Body of pancreas (tissue), 4 donors: ENCODE data around the gene ZCCHC7. TPM values are rescaled to one million over a fixed set of nuclear protein-coding genes. Genes with fewer than 3 reads are reported as not detected.

Source experiments
- ATAC-seq: fragments of 150-250 bp; one replicate; pipeline ENCODE4 v1.9.1; 2016
- DNase-seq, 4 donors: peaks; one replicate each; pipeline ENCODE4 v3.0.0-alpha.2; 2019
- H3K27ac ChIP-seq, 4 donors: fragments of 200-600 bp; sonication (generic); 1 replicate in 3 of 4; 2 replicates in 1 of 4; pipeline versions ENCODE4 v1.5.1 to v1.6.1; 2016 to 2019; ENCODE audit warnings: mild to moderate bottlenecking in 1 of 4, mixed read lengths in 1 of 4, moderate library complexity in 1 of 4
- H3K27me3 ChIP-seq, 2 donors: fragments of 200-600 bp; sonication (generic); one replicate each; pipeline ENCODE4 v1.6.0; 2016; ENCODE audit warnings: mild to moderate bottlenecking in 1 of 2
- H3K36me3 ChIP-seq, 2 donors: fragments of 200-600 bp; sonication (generic); replicated peaks in 1 of 2; 2 replicates each; pipeline ENCODE4 v1.5.1; 2016; ENCODE audit warnings: low read depth in 2 of 2; ENCODE audit not compliant: insufficient read depth in 1 of 2
- H3K4me1 ChIP-seq: fragments of 200-600 bp; sonication (generic); one replicate; pipeline ENCODE4 v1.6.0; 2016
- H3K4me3 ChIP-seq, 2 donors: fragments of 200-600 bp; sonication (generic); 1 replicate in 1 of 2; 2 replicates in 1 of 2; pipeline ENCODE4 v1.5.1; 2016 to 2019
- H3K9me3 ChIP-seq, 3 donors: fragments of 200-600 bp; sonication (generic); 1 replicate in 2 of 3; 2 replicates in 1 of 3; pipeline ENCODE4 v1.5.1; 2016
- POLR2A ChIP-seq, 3 donors: fragments of 450-650 bp; IDR thresholded peaks; one replicate each; pipeline ENCODE4 v1.6.1; 2016; ENCODE audit warnings: antibody characterized with exemption in 3 of 3, mild to moderate bottlenecking in 2 of 3
- WGBS, 2 donors: methylation state at CpG; one replicate each; pipeline ENCODE4 v1.1.5; 2017; 5-methylcytosine and 5-hydroxymethylcytosine counted together
- intact Hi-C: fragments of 100-400 bp; cut with DNase I; formaldehyde crosslinking; loops from one replicate; pipeline ENCODE4 v1.15.1; 2023
- total RNA-seq, 2 donors: library from RNA; depleted of rRNA; stranded (reverse); fragments of >200 nt; gene quantifications; one replicate each; pipeline ENCODE4 v1.1.0, GENCODE V29; 2016
- TF ChIP-seq, protein P1 (sequence below), 7 experiments: fragments of 450-650 bp in 4 of 7; fragments of 200-600 bp in 3 of 7; sonication (generic) in 3 of 7; IDR thresholded peaks; one replicate each; pipeline ENCODE4 v1.5.1; 2016 to 2019; ENCODE audit warnings: antibody characterized with exemption in 7 of 7

The ZCCHC7 gene
- total RNA-seq, 2 donors from 2014 or later: 10.1 to 18.1 TPM

DNA sequence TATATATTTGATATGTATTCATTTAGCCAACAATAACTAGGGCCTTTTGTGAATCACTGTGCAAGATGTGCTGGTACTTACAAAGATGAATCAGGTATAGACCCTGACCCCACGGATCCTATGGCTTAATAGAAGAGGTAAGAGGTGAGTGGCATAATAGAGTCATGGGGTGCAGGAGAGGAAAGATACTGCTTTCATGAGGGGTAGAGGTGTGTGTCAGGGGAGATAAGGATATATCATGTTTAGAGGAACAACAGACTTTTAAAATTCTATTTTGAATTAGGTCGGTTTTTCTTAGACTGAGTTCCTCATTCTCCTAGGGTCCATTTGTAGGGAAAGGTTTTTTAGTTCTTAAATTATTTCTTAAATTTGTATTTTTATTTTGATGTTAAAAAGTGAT lies 27.8 kb downstream of the ZCCHC7 start:
- Histone ChIP-seq H3K9me3 (no peaks in the 10 kb centered on the region), H3K4me1 (no peaks in the 10 kb centered on the region), H3K27ac (no peak overlapping the region), H3K4me3 (no peak overlapping the region), H3K27me3 (no peaks in the 10 kb centered on the region), H3K36me3 (peaks cover 0 to 3% of the 10 kb centered on the region in 2 donors)
- DNase-seq: no peak
- ATAC-seq: no peak
- intact Hi-C loops: no loop called here
- 86 to 94% methylated on average over 2 of the region's 2 CpGs for WGBS, 2 donors
- TF ChIP-seq, protein P1, sequence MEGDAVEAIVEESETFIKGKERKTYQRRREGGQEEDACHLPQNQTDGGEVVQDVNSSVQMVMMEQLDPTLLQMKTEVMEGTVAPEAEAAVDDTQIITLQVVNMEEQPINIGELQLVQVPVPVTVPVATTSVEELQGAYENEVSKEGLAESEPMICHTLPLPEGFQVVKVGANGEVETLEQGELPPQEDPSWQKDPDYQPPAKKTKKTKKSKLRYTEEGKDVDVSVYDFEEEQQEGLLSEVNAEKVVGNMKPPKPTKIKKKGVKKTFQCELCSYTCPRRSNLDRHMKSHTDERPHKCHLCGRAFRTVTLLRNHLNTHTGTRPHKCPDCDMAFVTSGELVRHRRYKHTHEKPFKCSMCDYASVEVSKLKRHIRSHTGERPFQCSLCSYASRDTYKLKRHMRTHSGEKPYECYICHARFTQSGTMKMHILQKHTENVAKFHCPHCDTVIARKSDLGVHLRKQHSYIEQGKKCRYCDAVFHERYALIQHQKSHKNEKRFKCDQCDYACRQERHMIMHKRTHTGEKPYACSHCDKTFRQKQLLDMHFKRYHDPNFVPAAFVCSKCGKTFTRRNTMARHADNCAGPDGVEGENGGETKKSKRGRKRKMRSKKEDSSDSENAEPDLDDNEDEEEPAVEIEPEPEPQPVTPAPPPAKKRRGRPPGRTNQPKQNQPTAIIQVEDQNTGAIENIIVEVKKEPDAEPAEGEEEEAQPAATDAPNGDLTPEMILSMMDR (IDR thresholded peaks at IDR 0.05): no peak
- TF ChIP-seq POLR2A (IDR thresholded peaks at IDR 0.05): no peak

DNA sequence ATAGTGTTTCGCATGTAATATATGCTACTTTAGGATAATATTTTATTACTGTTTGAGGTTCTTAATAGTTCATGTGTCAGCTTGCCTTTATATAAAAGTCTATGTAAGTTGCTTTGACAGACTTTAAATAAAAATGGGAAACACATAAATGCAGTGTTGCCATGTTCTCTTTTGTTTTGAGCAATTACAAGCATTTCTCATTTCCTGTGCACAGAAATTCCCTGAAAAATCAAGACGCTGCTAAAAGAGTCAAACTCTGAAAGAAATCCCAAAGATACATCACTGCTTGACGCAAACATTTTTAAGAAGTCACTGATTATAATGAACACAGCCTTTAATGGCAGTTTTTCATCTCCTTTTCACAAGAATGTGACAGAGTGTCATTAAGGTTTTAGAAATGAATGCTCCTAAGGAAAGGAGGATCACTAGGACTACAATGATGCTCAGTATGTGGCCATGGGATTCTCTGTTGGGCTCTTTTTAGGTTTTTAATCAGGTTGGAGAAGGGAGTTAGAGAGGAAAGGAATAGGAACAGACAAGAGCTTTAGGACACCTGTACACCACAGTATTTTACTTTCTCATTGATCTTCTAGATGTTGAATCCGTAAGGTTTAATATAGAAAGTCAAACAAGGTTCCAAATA lies 29.4 kb downstream of the ZCCHC7 start:
- TF ChIP-seq POLR2A (IDR thresholded peaks at IDR 0.05): no peak
- Histone ChIP-seq H3K4me1 (no peaks in the 10 kb centered on the region), H3K27ac (no peak overlapping the region), H3K9me3 (no peaks in the 10 kb centered on the region), H3K36me3 (peaks cover 0 to 3% of the 10 kb centered on the region in 2 donors), H3K4me3 (no peak overlapping the region), H3K27me3 (no peaks in the 10 kb centered on the region)
- no peak for DNase-seq
- no peak for ATAC-seq
- intact Hi-C loops: no loop called here
- 86 to 94% methylated on average over 4 of the region's 4 CpGs for WGBS, 2 donors

DNA sequence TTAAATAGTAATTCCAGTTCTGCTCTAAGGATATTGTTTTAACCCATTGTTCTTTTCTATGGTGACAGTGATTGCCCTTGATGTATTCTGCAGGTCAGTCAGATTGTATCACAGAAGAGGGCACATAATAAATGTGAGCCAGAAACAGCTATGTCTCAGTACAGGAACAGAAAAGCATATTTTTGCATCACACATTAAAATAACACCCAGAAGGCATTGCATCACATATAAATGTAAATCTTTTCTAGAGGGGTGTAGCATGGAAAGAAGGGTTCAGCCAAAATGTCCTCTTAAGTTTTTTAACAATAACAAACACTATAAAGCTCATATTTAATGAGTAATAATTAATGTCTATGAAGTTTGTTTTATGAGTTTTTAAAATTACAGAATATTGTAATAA lies 30.0 kb downstream of the ZCCHC7 start:
- ATAC-seq (no peak), DNase-seq (no peak)
- H3K4me3 ChIP-seq: no peak overlapping the region
- H3K9me3 ChIP-seq: no peaks in the 10 kb centered on the region
- intact Hi-C loops: no loop called here
- no peak overlapping the region for H3K27ac ChIP-seq
- TF ChIP-seq, protein P1 (IDR thresholded peaks at IDR 0.05): no peak
- TF ChIP-seq POLR2A (IDR thresholded peaks at IDR 0.05): no peak
- H3K27me3 ChIP-seq: no peaks in the 10 kb centered on the region
- H3K4me1 ChIP-seq: no peaks in the 10 kb centered on the region
- peaks cover 0 to 3% of the 10 kb centered on the region in 2 donors for H3K36me3 ChIP-seq

DNA sequence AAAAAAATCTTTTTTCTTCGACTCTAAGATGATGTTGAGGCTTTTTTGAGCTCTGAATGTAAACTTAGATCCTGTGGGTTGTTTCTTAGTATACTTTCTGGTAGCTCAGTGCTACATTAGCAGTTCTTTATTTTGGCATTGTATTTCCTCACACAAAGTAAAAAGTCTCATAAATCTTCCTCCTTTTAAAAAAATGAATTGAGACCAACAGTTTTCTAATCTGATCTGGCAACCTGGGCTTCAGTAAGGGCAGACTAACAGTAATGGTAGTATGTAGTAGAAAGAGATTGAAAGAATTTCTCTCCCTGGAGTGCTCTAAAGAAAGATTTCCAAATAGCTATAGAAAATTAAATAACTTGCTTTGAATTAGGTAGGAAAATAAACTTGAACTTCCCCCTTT lies 31.4 kb downstream of the ZCCHC7 start:
- DNase-seq (no peak), ATAC-seq (no peak)
- intact Hi-C loops: no loop called here
- TF ChIP-seq, protein P1 (IDR thresholded peaks at IDR 0.05): no peak
- no peak for TF ChIP-seq POLR2A (IDR thresholded peaks at IDR 0.05)
- 57 to 90% methylated on average over 1 of the region's 1 CpG for WGBS, 2 donors
- no peaks in the 10 kb centered on the region for H3K9me3 ChIP-seq
- H3K36me3 ChIP-seq: peaks cover 0 to 3% of the 10 kb centered on the region in 2 donors
- H3K27me3 ChIP-seq: no peaks in the 10 kb centered on the region
- no peaks in the 10 kb centered on the region for H3K4me1 ChIP-seq
- H3K4me3 ChIP-seq: no peak overlapping the region
- H3K27ac ChIP-seq: no peak overlapping the region

DNA sequence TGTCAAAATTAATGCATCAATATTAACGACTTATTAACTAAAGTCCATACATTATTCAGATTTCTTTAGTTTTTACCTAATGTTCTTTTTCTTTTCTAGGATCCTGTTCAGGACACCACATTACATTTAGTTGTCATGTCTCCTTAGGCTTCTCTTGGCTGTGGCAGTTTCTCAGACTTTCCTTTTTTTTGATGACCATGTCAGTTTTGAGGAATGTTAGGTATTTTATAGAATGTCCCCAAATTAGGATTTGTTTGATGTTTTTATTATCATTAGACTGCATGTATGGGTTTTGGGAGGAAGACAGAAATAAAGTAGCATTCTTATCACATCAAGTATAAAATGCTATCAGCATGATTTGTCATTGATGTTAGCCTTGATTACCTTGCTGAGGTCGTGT lies 32.0 kb downstream of the ZCCHC7 start:
- DNase-seq: no peak
- WGBS, 2 donors: 31 to 65% methylated on average over 2 of the region's 2 CpGs

More for the DNA sequence above, 32.0 kb downstream of the ZCCHC7 start:
- H3K9me3 ChIP-seq: no peaks in the 10 kb centered on the region
- no peaks in the 10 kb centered on the region for H3K27me3 ChIP-seq
- intact Hi-C loops: no loop called here
- peaks cover 0 to 3% of the 10 kb centered on the region in 2 donors for H3K36me3 ChIP-seq
- no peaks in the 10 kb centered on the region for H3K4me1 ChIP-seq
- no peak for TF ChIP-seq POLR2A (IDR thresholded peaks at IDR 0.05)
- TF ChIP-seq, protein P1 (IDR thresholded peaks at IDR 0.05): no peak
- no peak overlapping the region for H3K27ac ChIP-seq
- H3K4me3 ChIP-seq: no peak overlapping the region
- no peak for ATAC-seq
